Neutrophil (primary cell): ENCODE data around the gene FBXO3.
"Not testable (repeated sequence)": the region's sequence is repeated elsewhere in the genome, so short reads cannot be mapped to it uniquely, and the experiment has no call there.

Source experiments
- H3K27ac ChIP-seq: fragments of 200-600 bp; sonication (generic); 2 replicates; pipeline ENCODE4 v1.5.1; 2016; ENCODE audit warnings: mild to moderate bottlenecking, moderate library complexity
- H3K27me3 ChIP-seq: fragments of 200-600 bp; sonication (generic); 2 replicates; pipeline ENCODE4 v1.6.0; 2016; ENCODE audit warnings: mild to moderate bottlenecking
- H3K36me3 ChIP-seq: fragments of 200-600 bp; sonication (generic); 2 replicates; pipeline ENCODE4 v1.5.1; 2017
- H3K4me1 ChIP-seq, 2 experiments: fragments of 200-600 bp in 1 of 2; sonication (generic) in 1 of 2; 1 replicate in 1 of 2; 2 replicates in 1 of 2; pipeline versions ENCODE4 v1.5.1 to v1.6.1; 2013 to 2016; ENCODE audit warnings: low read depth in 1 of 2, low read length in 1 of 2, mild to moderate bottlenecking in 1 of 2, moderate library complexity in 1 of 2; ENCODE audit not compliant: control insufficient read depth in 1 of 2, insufficient read depth in 1 of 2
- H3K4me3 ChIP-seq, 2 experiments: fragments of 200-600 bp in 1 of 2; sonication (generic) in 1 of 2; 1 replicate in 1 of 2; 2 replicates in 1 of 2; pipeline ENCODE4 v1.5.1; 2013 to 2016; ENCODE audit warnings: low read depth in 1 of 2, low read length in 1 of 2, mild to moderate bottlenecking in 1 of 2, moderate library complexity in 1 of 2
- H3K9me3 ChIP-seq: fragments of 200-600 bp; sonication (generic); 2 replicates; pipeline ENCODE4 v1.5.1; 2016
- TF ChIP-seq, protein P1 (sequence below): fragments of 200-600 bp; sonication (generic); IDR thresholded peaks from 2 replicates; pipeline ENCODE4 v1.5.1; 2016; ENCODE audit warnings: antibody characterized with exemption

FBXO3 gene

DNA sequence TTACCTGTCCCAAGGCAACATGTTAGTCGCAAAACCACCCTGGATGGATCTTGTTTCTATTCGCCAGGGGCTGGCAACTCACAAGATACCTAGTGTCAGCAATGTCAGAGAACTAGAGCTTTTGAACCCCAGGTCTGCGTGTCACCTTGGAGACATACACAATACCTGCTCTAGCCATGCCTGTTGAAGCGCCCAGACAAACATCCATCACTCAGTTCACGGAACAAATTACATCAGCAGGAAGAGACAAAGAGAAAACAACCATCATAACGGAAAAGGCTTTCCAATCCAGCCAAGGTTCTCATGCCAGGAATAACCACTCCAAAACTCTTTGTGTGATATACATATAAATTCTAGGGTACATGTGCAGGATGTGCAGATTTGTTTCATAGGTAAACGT is 40.3 kb downstream of the FBXO3 start:
- Histone ChIP-seq H3K9me3 (no peaks in the 10 kb centered on the region), H3K36me3 (no peaks in the 10 kb centered on the region), H3K4me3 (no peak overlapping the region), H3K27me3 (no peaks in the 10 kb centered on the region), H3K4me1 (peaks cover 36 to 38% of the 10 kb centered on the region in 2 experiments), H3K27ac (no peak overlapping the region)
- TF ChIP-seq, protein P1, sequence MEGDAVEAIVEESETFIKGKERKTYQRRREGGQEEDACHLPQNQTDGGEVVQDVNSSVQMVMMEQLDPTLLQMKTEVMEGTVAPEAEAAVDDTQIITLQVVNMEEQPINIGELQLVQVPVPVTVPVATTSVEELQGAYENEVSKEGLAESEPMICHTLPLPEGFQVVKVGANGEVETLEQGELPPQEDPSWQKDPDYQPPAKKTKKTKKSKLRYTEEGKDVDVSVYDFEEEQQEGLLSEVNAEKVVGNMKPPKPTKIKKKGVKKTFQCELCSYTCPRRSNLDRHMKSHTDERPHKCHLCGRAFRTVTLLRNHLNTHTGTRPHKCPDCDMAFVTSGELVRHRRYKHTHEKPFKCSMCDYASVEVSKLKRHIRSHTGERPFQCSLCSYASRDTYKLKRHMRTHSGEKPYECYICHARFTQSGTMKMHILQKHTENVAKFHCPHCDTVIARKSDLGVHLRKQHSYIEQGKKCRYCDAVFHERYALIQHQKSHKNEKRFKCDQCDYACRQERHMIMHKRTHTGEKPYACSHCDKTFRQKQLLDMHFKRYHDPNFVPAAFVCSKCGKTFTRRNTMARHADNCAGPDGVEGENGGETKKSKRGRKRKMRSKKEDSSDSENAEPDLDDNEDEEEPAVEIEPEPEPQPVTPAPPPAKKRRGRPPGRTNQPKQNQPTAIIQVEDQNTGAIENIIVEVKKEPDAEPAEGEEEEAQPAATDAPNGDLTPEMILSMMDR, result no peak

DNA sequence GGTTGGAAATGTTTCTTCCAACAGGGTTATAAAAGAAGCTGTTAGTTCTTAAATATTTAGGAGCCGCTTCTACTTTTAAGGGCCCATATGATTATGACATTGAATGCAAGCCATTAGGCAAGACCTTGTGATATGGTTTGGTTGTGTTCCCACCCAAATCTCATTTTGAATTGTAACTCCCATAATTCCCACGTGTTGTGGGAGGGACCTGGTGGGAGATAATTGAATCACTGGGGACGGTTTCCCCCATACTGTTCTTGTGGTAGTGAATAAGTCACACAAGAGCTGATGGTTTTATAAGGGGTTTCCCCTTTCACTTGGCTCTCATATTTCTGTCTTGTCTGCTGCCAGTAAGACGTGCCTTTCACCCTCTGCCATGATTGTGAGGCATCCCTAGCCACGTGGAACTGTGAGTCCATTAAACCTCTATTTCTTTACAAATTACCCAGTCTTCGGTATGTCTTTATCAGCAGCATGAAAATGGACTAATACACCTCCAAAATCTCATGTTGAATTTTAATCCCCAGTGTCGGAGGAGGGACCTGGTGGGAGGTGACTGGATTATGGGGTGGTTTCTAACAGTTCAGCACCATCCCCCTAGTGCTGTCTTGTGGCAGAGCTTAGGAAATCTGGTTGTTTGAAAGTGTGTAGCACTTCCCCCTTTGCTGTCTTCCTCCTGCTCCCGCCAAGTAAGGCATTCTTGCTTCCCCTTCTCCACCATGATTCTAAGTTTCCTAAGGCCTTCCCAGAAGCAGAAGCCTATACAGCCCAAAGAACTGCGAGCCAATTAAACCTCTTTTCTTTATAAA is 42.4 kb downstream of the FBXO3 start:
- H3K4me3 ChIP-seq, result peak overlapping the region in 1 of 2 experiments; percentile 5
- H3K36me3 ChIP-seq, result no peaks in the 10 kb centered on the region
- no peaks in the 10 kb centered on the region for H3K27me3 ChIP-seq
- H3K4me1 ChIP-seq, result peaks cover 36 to 38% of the 10 kb centered on the region in 2 experiments
- H3K27ac ChIP-seq, result peak overlapping the region; percentile 76
- H3K9me3 ChIP-seq, result no peaks in the 10 kb centered on the region
- TF ChIP-seq, protein P1, result peak; percentile 13

DNA sequence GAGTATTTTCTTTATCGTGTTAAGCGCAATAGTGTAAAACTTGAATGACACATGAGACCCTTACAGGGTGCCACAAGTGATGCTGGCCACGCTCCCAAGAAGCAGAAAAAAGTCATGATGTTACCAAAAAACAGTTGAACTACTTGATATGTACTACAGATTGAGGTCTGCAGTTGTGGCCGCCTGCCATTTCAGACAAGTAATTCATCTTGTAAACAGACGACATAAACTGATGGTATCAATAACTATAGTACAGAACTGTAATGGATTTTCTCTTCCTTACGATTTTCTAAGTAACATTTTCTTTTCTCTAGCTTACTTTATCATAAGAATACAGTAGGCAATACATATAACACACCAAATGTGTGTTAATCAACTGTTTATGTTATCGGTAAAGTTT is 43.6 kb downstream of the FBXO3 start:
- peaks cover 34 to 36% of the 10 kb centered on the region in 2 experiments for H3K4me1 ChIP-seq
- H3K36me3 ChIP-seq, result no peaks in the 10 kb centered on the region
- TF ChIP-seq, protein P1, result no peak
- no peaks in the 10 kb centered on the region for H3K27me3 ChIP-seq
- no peak overlapping the region for H3K27ac ChIP-seq
- H3K9me3 ChIP-seq, result no peaks in the 10 kb centered on the region
- H3K4me3 ChIP-seq, result no peak overlapping the region

DNA sequence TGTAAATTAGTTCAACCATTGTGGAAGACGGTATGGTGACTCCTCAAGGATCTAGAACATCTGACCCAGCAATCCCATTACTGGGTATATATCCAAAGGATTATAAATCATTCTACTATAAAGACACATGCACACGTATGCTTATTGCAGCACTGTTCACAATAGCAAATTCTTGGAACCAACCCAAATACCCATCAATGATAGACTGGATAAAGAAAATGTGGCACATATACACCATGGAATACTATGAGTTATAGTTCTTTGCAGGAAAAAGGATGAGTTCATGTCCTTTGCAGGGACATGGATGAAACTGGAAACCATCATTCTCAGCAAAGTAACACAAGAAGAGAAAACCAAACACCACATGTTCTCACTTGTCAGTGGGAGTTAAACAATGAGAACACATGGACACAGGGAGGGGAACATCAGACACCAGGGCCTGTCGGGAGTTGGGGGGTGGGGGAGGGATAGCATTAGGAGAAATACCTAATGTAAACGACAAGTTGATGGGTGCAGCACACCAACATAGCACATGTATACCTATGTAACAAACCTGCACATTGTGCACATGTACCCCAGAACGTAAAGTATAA is 45.2 kb downstream of the FBXO3 start:
- not testable (repeated sequence) for H3K27ac ChIP-seq, H3K27me3 ChIP-seq, H3K36me3 ChIP-seq, H3K9me3 ChIP-seq, H3K4me3 ChIP-seq
- peaks cover 21 to 35% of the 10 kb centered on the region in 2 experiments for H3K4me1 ChIP-seq

DNA sequence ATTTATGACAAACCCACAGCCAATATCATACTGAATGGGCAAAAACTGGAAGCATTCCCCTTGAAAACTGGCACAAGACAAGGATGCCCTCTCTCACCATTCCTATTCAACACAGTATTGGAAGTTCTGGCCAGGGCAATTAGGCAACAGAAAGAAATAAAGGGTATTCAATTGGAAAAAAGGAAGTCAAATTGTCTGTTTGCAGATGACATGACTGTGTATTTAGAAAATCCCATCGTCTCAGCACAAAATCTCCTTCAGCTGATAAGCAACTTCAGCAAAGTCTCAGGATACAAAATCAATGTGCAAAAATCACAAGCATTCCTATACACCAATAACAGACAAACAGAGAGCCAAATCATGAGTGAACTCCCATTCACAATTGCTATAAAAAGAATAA is 46.8 kb downstream of the FBXO3 start:
- H3K36me3 ChIP-seq, H3K27ac ChIP-seq, H3K9me3 ChIP-seq, H3K27me3 ChIP-seq, H3K4me3 ChIP-seq: not testable (repeated sequence)
- peaks cover 14 to 36% of the 10 kb centered on the region in 2 experiments for H3K4me1 ChIP-seq

DNA sequence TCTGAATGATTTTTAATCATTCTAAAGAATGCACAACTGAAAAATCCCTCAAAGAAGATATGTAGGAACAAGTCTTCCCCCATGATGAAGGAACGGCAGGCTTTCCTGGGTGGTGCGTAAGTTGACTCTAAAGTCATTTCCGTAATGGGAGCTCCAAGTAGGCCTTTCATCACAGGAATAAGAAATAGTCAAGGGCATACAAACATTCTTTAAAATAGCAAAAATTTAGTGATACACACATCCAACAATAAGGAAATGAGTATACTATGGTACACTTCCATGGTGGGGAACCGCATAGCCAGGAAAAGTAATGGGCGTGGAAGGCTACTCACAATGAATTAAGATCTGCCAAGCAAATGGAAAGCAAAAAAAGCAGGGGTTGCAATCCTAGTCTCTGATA is 48.8 kb downstream of the FBXO3 start:
- Histone ChIP-seq H3K4me3 (no peak overlapping the region), H3K4me1 (peaks cover 0 to 22% of the 10 kb centered on the region in 2 experiments), H3K27ac (no peak overlapping the region), H3K27me3 (no peaks in the 10 kb centered on the region), H3K36me3 (peaks cover 18% of the 10 kb centered on the region), H3K9me3 (no peaks in the 10 kb centered on the region)
- TF ChIP-seq, protein P1, result no peak
